Astrocyte (in vitro differentiated cells and primary cell): ENCODE results near the gene GPR32.

ENCODE experiments used
- CTCF ChIP-seq: IDR thresholded peaks from 2 replicates; pipeline ENCODE4 v1.5.1; 2011; ENCODE audit warnings: low read depth, mild to moderate bottlenecking, inconsistent platforms, low read length, moderate library complexity; ENCODE audit not compliant: insufficient read depth
- EZH2 ChIP-seq: IDR thresholded peaks from 2 replicates; pipeline ENCODE4 v1.6.1; 2012; ENCODE audit warnings: mild to moderate bottlenecking, low read length, inconsistent platforms; ENCODE audit not compliant: insufficient read depth

GRCh38 chr19:50780753-50781435 lies 10.6 kb downstream of the GPR32 start:
- TF ChIP-seq CTCF (no peak), EZH2 (no peak)
